Motor neuron (in vitro differentiated cells): Measurements from ENCODE around the gene RAF1. TPM values are rescaled to one million over a fixed set of nuclear protein-coding genes. Genes with fewer than 3 reads are reported as not detected.
"Not testable (repeated sequence)": the region's sequence is repeated elsewhere in the genome, so short reads cannot be mapped to it uniquely, and the experiment has no call there.

Experiments
- ATAC-seq, 8 experiments: fragments of 200-7000 bp; cut with Tn5 transposase; replicated peaks in 6 of 8; 2 replicates each; pipeline ENCODE4 v1.8.0; 2021; ENCODE audit warnings: mild to moderate bottlenecking in 8 of 8, moderate library complexity in 8 of 8
- H3K27ac ChIP-seq, 2 donors: fragments of 250-450 bp; sonication (Bioruptor Pico); 2 replicates each; pipeline ENCODE4 v1.9.0; 2021; ENCODE audit warnings: antibody characterized with exemption in 2 of 2, mild to moderate bottlenecking in 2 of 2, moderate library complexity in 1 of 2
- H3K4me1 ChIP-seq, 2 donors: fragments of 250-450 bp; sonication (Bioruptor Pico); replicated peaks in 1 of 2; 2 replicates each; pipeline ENCODE4 v1.6.1; 2021; ENCODE audit warnings: antibody characterized with exemption in 2 of 2, mild to moderate bottlenecking in 2 of 2, moderate library complexity in 1 of 2
- H3K4me3 ChIP-seq, 5 donors: fragments of 250-450 bp; sonication (Bioruptor Pico); 2 replicates each; pipeline ENCODE4 v1.9.0; 2021; ENCODE audit warnings: antibody characterized with exemption in 5 of 5, mild to moderate bottlenecking in 5 of 5, moderate library complexity in 4 of 5
- WGBS, 10 experiments: fragments of 450-650 bp; shearing (Covaris generic); methylation state at CpG; one replicate each; pipeline ENCODE4 v1.0.0; 2022; 5-methylcytosine and 5-hydroxymethylcytosine counted together
- in situ Hi-C, 9 experiments: fragments of 400-800 bp; cut with MboI; loops; one replicate each; pipeline ENCODE4 v1.15.0; 2021; ENCODE audit warnings: low sequenced_read_pairs in 9 of 9, low pct_unique_long_range_greater_than_20kb in 2 of 9; ENCODE audit not compliant: unreplicated experiment in 9 of 9
- total RNA-seq, 8 experiments: library from RNA; unstranded; fragments of 300-600 nt; gene quantifications; 2 replicates each; pipeline versions ENCODE4 v1.2.3 to v1.2.4, GENCODE V29; 2022

RAF1 gene
- total RNA-seq, 8 experiments from 2014 or later, result 62.0 to 121 (median 75.6) TPM

- 47 to 100% (median 85%) methylated on average over 1 to 4 of the region's 4 CpGs for WGBS, 10 experiments
- no peak for ATAC-seq
- H3K27ac ChIP-seq, result no peak overlapping the region
- H3K4me1 ChIP-seq, result peaks cover 0 to 4% of the 10 kb centered on the region in 2 donors
- in situ Hi-C loops, result no loop called here
- no peak overlapping the region for H3K4me3 ChIP-seq
Observed at GRCh38 chr3:12653747-12654146, 10.2 kb downstream of the RAF1 start.

GRCh38 chr3:12648384-12648959 is 15.4 kb downstream of the RAF1 start:
- ATAC-seq, result no peak
- 91 to 100% (median 100%) methylated on average over 1 to 10 of the region's 12 CpGs; no CpG with 5 or more reads in 3 of the 10 experiments for WGBS, 10 experiments
- in situ Hi-C loops, result no loop called here
- H3K4me1 ChIP-seq, result no peaks in the 10 kb centered on the region
- H3K27ac ChIP-seq, result no peak overlapping the region
- H3K4me3 ChIP-seq, result no peak overlapping the region

- H3K4me1 ChIP-seq, result peaks cover 0 to 4% of the 10 kb centered on the region in 2 donors
- no peak overlapping the region for H3K4me3 ChIP-seq
- peak in 3 of 8 experiments; percentile 31 to 70 (median 52) for ATAC-seq
- 0 to 100% (median 74%) methylated on average over 1 to 6 of the region's 6 CpGs; no CpG with 5 or more reads in 1 of the 10 experiments for WGBS, 10 experiments
- H3K27ac ChIP-seq, result no peak overlapping the region
- in situ Hi-C loops, result no loop called here
Observed at GRCh38 chr3:12644331-12644937, 19.5 kb downstream of the RAF1 start.

- ATAC-seq, result no peak
- H3K4me3 ChIP-seq, result no peak overlapping the region
Observed at GRCh38 chr3:12643724-12644123, 20.2 kb downstream of the RAF1 start.

GRCh38 chr3:12643010-12643380 is 20.9 kb downstream of the RAF1 start:
- in situ Hi-C loops, result no loop called here
- no peak overlapping the region for H3K4me3 ChIP-seq
- peak in 1 of 8 experiments; percentile 45 for ATAC-seq
- no peak overlapping the region for H3K27ac ChIP-seq
- H3K4me1 ChIP-seq, result peaks cover 0 to 4% of the 10 kb centered on the region in 2 donors

More at GRCh38 chr3:12643724-12644123, 20.2 kb downstream of the RAF1 start:
- peaks cover 0 to 4% of the 10 kb centered on the region in 2 donors for H3K4me1 ChIP-seq
- 0 to 14% (median 0%) methylated on average over 1 of the region's 1 CpG; no CpG with 5 or more reads in 2 of the 10 experiments for WGBS, 10 experiments
- in situ Hi-C loops, result no loop called here
- H3K27ac ChIP-seq, result no peak overlapping the region

GRCh38 chr3:12640853-12641252 is 23.1 kb downstream of the RAF1 start:
- WGBS, 10 experiments, result no CpG with 5 or more reads among the region's 5 CpGs
- ATAC-seq, H3K4me3 ChIP-seq, in situ Hi-C loops, H3K4me1 ChIP-seq, H3K27ac ChIP-seq: not testable (repeated sequence)

GRCh38 chr3:12638105-12638504 is 25.8 kb downstream of the RAF1 start:
- in situ Hi-C loops, result no loop called here
- no peak for ATAC-seq
- 0 to 100% (median 83%) methylated on average over 1 of the region's 1 CpG; no CpG with 5 or more reads in 3 of the 10 experiments for WGBS, 10 experiments
- Histone ChIP-seq H3K27ac (no peak overlapping the region), H3K4me3 (no peak overlapping the region), H3K4me1 (peaks cover 0 to 1% of the 10 kb centered on the region in 2 donors)

- Histone ChIP-seq H3K4me3 (no peak overlapping the region), H3K4me1 (peaks cover 0 to 3% of the 10 kb centered on the region in 2 donors), H3K27ac (no peak overlapping the region)
- 79 to 97% (median 95%) methylated on average over 2 to 4 of the region's 4 CpGs; no CpG with 5 or more reads in 2 of the 10 experiments for WGBS, 10 experiments
- no peak for ATAC-seq
- in situ Hi-C loops, result no loop called here
Observed at GRCh38 chr3:12633108-12633507, 30.8 kb downstream of the RAF1 start.

GRCh38 chr3:12632523-12632922 is 31.4 kb downstream of the RAF1 start:
- in situ Hi-C loops, result no loop called here
- Histone ChIP-seq H3K4me1 (peaks cover 0 to 3% of the 10 kb centered on the region in 2 donors), H3K27ac (no peak overlapping the region), H3K4me3 (no peak overlapping the region)
- WGBS, 10 experiments, result 53 to 100% (median 91%) methylated on average over 1 to 2 of the region's 2 CpGs; no CpG with 5 or more reads in 3 of the 10 experiments
- no peak for ATAC-seq

- 87 to 100% (median 100%) methylated on average over 1 to 7 of the region's 7 CpGs; no CpG with 5 or more reads in 1 of the 10 experiments for WGBS, 10 experiments
- H3K27ac ChIP-seq, H3K4me3 ChIP-seq, H3K4me1 ChIP-seq, ATAC-seq, in situ Hi-C loops: not testable (repeated sequence)
Observed at GRCh38 chr3:12630843-12631242, 33.1 kb downstream of the RAF1 start.

- in situ Hi-C loops, result no loop called here
- ATAC-seq, result no peak
- 43 to 100% (median 85%) methylated on average over 1 to 2 of the region's 2 CpGs; no CpG with 5 or more reads in 2 of the 10 experiments for WGBS, 10 experiments
- H3K4me1 ChIP-seq, result peaks cover 0 to 3% of the 10 kb centered on the region in 2 donors
- H3K4me3 ChIP-seq, result no peak overlapping the region
- H3K27ac ChIP-seq, result no peak overlapping the region
Observed at GRCh38 chr3:12630292-12630691, 33.6 kb downstream of the RAF1 start.

- Histone ChIP-seq H3K4me1 (peaks cover 0 to 3% of the 10 kb centered on the region in 2 donors), H3K27ac (no peak overlapping the region), H3K4me3 (no peak overlapping the region)
- WGBS, 10 experiments, result 0 to 100% (median 87%) methylated on average over 1 to 4 of the region's 4 CpGs; no CpG with 5 or more reads in 1 of the 10 experiments
- in situ Hi-C loops, result no loop called here
- peak in 4 of 8 experiments; percentile 52 to 97 (median 96) for ATAC-seq
Observed at GRCh38 chr3:12629560-12629959, 34.4 kb downstream of the RAF1 start.

- peak in 3 of 8 experiments; percentile 12 to 37 (median 34) for ATAC-seq
Observed at GRCh38 chr3:12628813-12629212, 35.1 kb downstream of the RAF1 start.

More at GRCh38 chr3:12628813-12629212, 35.1 kb downstream of the RAF1 start:
- in situ Hi-C loops, result no loop called here
- no peak overlapping the region for H3K27ac ChIP-seq
- WGBS, 10 experiments, result 0 to 100% (median 89%) methylated on average over 1 of the region's 1 CpG; no CpG with 5 or more reads in 2 of the 10 experiments
- peaks cover 0 to 3% of the 10 kb centered on the region in 2 donors for H3K4me1 ChIP-seq
- no peak overlapping the region for H3K4me3 ChIP-seq
